Renal cortex interstitium (tissue), 11 donors: ENCODE results near the gene CHST5. TPM values are rescaled to one million over a fixed set of nuclear protein-coding genes. Genes with fewer than 3 reads are reported as not detected.
"Not testable (repeated sequence)": the region's sequence is repeated elsewhere in the genome, so short reads cannot be mapped to it uniquely, and the experiment has no call there.

Experiments
- DNase-seq, 11 donors: peaks; one replicate each; pipeline ENCODE4 v3.0.0-alpha.2; 2013; ENCODE audit warnings: low read depth in 9 of 11, low spot score in 4 of 11; ENCODE audit errors: extremely low read depth in 1 of 11
- polyA plus RNA-seq, 3 donors: library from polyadenylated mRNA; unstranded; fragments of 120-200 nt; gene quantifications; one replicate each; pipeline ENCODE4 v1.2.1, GENCODE V29; 2013; ENCODE audit not compliant: insufficient read length in 3 of 3

The CHST5 gene
- polyA plus RNA-seq, 3 donors: 0.42 to 0.94 (median 0.70) TPM

- peak; percentile 81 to 94 (median 92) for DNase-seq
Measured at GRCh38 chr16:75555707-75556430, 20.0 kb upstream of the CHST5 start, which contains the start of gene TMEM231. TMEM231 (minus strand) TSS chr16:75556252; CDS start chr16:75556209, 43 bp downstream.

- peak; percentile 69 to 91 (median 84) for DNase-seq
Measured at GRCh38 chr16:75555213-75555706, 19.4 kb upstream of the CHST5 start.

- no peak for DNase-seq
Measured at GRCh38 chr16:75552951-75553350, 17.0 kb upstream of the CHST5 start.

GRCh38 chr16:75550211-75550662, 14.3 kb upstream of the CHST5 start:
- DNase-seq: no peak

DNA sequence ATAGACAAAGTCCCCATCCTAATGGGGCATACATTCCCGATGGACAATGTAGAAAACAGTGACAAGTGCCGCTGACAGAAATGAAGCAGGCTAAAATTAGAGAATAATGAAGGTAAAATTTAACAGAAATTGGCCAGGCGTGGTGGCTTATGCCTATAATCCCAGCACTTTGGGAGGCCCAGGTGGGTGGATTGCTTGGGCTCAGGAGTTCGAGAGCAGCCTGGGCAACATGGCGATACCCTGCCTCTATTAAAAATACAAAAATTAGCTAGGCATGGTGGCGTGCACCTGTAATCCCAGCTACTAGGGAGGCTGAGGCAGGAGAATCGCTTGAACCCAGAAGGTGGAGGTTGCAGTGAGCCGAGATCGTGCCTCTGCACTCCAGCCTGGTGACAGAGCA, 12.5 kb upstream of the CHST5 start:
- DNase-seq: not testable (repeated sequence)

- DNase-seq: no peak
Measured at GRCh38 chr16:75546293-75546692, 10.4 kb upstream of the CHST5 start.

GRCh38 chr16:75545879-75546278, 10.0 kb upstream of the CHST5 start:
- not testable (repeated sequence) for DNase-seq

- not testable (repeated sequence) for DNase-seq
Measured at GRCh38 chr16:75542462-75542861, 6.6 kb upstream of the CHST5 start.

DNA sequence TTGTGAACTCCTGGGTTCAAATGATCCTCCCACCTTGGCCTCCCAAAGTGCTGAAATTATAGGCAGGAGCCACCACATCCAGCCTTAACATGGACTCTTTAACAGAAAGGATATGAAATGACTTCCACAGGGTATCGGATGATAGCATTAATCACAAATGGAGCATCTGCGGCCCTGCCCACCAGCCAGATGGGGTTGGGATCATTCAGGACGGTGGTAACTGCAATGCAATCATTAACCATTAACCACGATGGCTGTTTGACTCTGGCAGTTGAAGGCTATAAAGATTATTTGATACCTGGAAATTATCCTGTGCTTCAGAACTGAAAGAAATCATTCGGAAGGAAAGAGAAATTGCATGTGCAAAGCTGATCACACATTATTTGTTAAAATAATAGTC, 5.3 kb upstream of the CHST5 start:
- DNase-seq: no peak

- DNase-seq: not testable (repeated sequence)
Measured at GRCh38 chr16:75538882-75539565, 3.1 kb upstream of the CHST5 start.

- no peak for DNase-seq
Measured at GRCh38 chr16:75537776-75538175, 1.9 kb upstream of the CHST5 start.

GRCh38 chr16:75535211-75535843, 581 bp downstream of the CHST5 start:
- no peak for DNase-seq

DNA sequence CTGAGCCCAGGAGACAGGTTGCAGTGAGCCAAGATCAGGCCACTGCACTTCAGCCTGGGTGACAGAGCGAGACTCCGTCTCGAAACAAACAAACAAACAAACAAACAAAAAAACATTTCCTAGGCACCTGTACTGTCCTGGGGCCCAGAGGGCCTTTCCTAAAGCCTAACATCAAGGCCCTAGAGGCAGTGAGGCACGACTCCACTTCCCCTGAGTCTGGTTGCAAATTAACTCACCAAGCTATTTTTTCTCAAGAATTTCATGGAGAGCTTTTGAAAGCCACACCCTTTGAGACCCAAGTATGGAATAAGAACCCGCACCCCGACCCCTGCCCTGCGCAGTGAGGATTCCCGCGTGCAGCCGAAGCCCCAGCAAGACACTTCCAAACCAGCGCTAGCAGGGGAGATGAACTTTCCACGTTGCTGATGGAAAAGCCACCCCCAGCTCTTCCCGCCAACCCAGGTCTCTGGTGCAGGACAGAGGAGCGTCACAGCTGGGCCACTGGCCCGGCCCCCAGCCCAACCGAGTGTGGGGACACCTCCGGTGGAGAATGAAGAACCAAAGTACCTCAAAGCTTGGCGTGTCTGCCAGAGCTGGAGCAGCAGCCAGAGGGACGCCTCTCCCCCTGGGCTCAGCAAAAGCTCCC, 1.2 kb downstream of the CHST5 start:
- no peak for DNase-seq

- no peak for DNase-seq
Measured at GRCh38 chr16:75532791-75533190, 3.1 kb downstream of the CHST5 start.

DNA sequence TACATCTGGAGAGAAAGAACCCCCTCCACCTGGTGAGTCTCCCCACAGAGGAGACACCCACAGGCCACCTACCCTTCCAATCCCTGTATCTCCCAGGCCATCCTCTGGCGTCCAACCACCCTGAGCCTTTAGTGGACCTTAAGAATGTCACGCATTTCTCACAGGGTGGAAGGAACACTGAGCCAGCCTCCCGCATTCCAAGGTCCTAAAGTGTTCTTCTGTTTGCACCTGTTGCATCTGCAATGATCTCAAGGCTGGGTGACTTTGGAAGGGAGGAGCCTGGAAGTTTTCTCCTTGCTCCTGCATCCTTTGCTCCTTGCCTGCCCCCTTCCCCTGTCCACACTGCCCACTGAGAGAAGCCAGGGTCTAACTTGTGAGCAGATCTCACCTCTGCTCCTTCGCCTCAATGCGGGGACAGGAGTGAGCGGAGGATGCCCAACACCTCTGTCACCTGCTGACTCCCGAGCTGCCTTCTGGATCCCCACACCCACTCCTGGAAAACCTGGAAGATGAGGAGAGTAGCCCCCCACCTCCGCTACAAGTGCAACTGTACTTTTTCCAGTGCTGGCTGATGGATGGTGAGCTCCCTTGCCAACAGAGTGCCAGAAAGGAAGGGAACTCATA, 3.7 kb downstream of the CHST5 start:
- no peak for DNase-seq

DNA sequence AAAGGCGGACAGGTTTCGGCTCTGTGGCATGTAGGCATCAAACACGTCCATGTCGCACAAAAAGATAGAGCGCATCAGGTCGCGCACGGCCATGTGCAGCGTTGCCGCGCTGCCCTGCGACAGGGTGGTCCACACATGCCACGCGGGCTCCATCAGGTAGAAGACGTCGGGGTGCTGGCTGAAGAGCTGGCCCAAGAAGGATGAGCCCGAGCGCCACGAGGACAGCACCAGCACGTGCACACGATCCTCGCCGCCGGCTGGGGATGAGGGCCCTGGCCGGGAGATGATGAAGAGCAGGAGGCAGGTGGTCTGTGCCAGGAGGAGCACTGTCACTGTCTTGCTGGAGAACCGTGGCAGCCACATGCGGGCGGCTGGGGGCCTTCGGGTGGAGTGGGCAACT, 5.9 kb downstream of the CHST5 start:
- DNase-seq: no peak

DNA sequence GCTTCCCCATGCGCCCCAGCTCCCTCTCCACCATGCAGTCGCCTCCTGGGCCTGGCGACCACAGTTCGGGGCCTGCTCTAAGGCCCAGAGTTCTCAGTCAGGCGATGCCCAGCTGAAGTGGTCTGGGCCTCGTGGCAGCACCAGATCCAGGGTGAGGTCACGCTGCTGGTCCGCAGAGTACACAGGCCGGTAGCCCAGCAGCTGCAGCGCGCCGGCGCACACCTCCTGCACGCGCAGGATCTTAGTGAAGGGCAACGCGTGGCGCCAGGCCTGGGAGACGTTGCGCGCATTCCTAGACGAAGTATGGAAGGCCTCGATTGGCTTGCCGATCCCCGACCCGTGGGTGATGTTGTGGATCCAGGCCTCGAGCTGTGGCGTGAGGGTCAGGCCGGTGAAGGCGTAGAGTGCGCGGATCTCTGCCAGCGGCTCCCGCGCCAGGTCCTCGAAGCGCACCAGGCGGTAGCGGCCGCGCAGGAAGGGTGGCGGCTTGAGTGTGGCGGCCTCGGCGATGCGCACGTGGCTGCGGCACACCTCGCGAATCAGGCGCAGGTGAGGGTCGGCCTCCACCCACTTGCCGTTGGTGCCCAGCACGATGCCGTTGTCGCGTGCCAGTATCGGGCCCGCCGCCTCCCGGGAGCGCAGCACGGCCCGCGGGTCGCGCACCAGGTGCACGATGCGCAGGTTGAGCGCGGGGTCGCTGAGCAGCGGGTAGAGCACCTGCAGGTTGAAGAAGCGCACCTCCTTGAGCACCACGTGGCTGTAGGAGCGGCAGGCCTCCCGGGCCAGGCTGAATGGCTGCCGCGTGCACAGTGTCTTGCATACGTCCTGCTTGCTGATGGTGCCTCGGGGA, 6.6 kb downstream of the CHST5 start:
- DNase-seq: no peak

GRCh38 chr16:75527825-75528299, 8.0 kb downstream of the CHST5 start:
- no peak for DNase-seq
